Psoas muscle (tissue), 8 donors: ENCODE results near the gene HYLS1. TPM values are rescaled to one million over a fixed set of nuclear protein-coding genes. Genes with fewer than 3 reads are reported as not detected.

Source experiments
- ATAC-seq, 4 donors: fragments of 200-7000 bp; cut with Tn5 transposase; one replicate each; pipeline ENCODE4 v1.9.1; 2020; ENCODE audit warnings: moderate library complexity in 3 of 4, mild to moderate bottlenecking in 2 of 4
- DNase-seq, 2 donors: peaks; one replicate each; pipeline ENCODE4 v3.0.0-alpha.2; 2020
- H3K27ac ChIP-seq: fragments of 200-600 bp; one replicate; pipeline ENCODE4 v1.8.0; 2022
- H3K27me3 ChIP-seq, 3 donors: fragments of 200-600 bp in 1 of 3; one replicate each; pipeline versions ENCODE4 v1.6.1 to v1.8.0; 2013 to 2022; ENCODE audit warnings: low read length in 2 of 3, mild to moderate bottlenecking in 2 of 3, moderate library complexity in 1 of 3; ENCODE audit not compliant: insufficient read depth in 3 of 3
- H3K36me3 ChIP-seq, 2 donors: fragments of 200-600 bp in 1 of 2; one replicate each; pipeline versions ENCODE4 v1.6.1 to v1.8.0; 2013 to 2022; ENCODE audit warnings: low read depth in 1 of 2, mild to moderate bottlenecking in 1 of 2, moderate library complexity in 1 of 2; ENCODE audit not compliant: insufficient read depth in 1 of 2
- H3K4me1 ChIP-seq: fragments of 200-600 bp; one replicate; pipeline ENCODE4 v1.8.0; 2022
- H3K4me3 ChIP-seq: fragments of 200-600 bp; one replicate; pipeline ENCODE4 v1.8.0; 2022; ENCODE audit warnings: mild to moderate bottlenecking
- H3K9me3 ChIP-seq: fragments of 200-600 bp; one replicate; pipeline ENCODE4 v1.8.0; 2022
- CTCF ChIP-seq: fragments of 200-600 bp; IDR thresholded peaks from one replicate; pipeline ENCODE4 v1.8.0; 2022; ENCODE audit warnings: antibody characterized with exemption
- WGBS, 3 donors: extraction: QIAGEN DNeasy Blood & Tissue Kit; methylation state at CpG; one replicate each; pipeline versions ENCODE4 v1.1.6 to v1.1.7; 2013; 5-methylcytosine and 5-hydroxymethylcytosine counted together
- intact Hi-C, 2 donors: fragments of 100-400 bp; cut with DNase I; formaldehyde crosslinking; loops; one replicate each; pipeline versions ENCODE4 v1.11.0 to v1.14.2; 2022
- polyA plus RNA-seq, 3 donors: library from polyadenylated mRNA; stranded (reverse); fragments of 200-250 nt; gene quantifications; one replicate each; pipeline ENCODE4 v1.2.3, GENCODE V29; 2013
- total RNA-seq, 4 donors: library from RNA; stranded (reverse); fragmentation: NEBNext Ultra II Directional in 2 of 4; extraction: Animal tissue kit (Norgen Biotek cat#: 25700) in 2 of 4; gene quantifications; one replicate each; pipeline versions ENCODE4 v1.2.1 to v1.2.4, GENCODE V29; 2021 to 2023
- donor health status: healthy with polysubstance abuse.
- donor health status: DM: no; HTN: no; CAD: no; lungs with moderate emphysema.
- donor health status: Bipolar disorder and iron deficiency.
- donor health status: healthy.
- donor health status: DM: yes; HTN: yes; CAD: no.
- donor health status: DM: no; HTN: no; CAD: no.
- donor health status: DM: no; HTN: no; CAD: no.
- donor health status: DM: yes; HTN: yes; CAD: no.

The HYLS1 gene
- total and polyA plus RNA-seq, 7 donors, result 1.8 to 7.2 (median 3.8) TPM

GRCh38 chr11:125902277-125902926 lies 14.9 kb downstream of the HYLS1 start:
- WGBS, 3 donors, result 40 to 48% (median 42%) methylated on average over 20 of the region's 20 CpGs
- H3K27me3 ChIP-seq, result peaks cover 4 to 28% (median 7%) of the 10 kb centered on the region in 3 donors
- intact Hi-C loops, result no loop called here
- peaks cover 5 to 14% of the 10 kb centered on the region in 2 donors for H3K36me3 ChIP-seq
- no peaks in the 10 kb centered on the region for H3K9me3 ChIP-seq
- H3K4me3 ChIP-seq, result peak overlapping the region; percentile 87
- H3K27ac ChIP-seq, result peak overlapping the region; percentile 90
- no peak for DNase-seq
- no peak for TF ChIP-seq CTCF
- H3K4me1 ChIP-seq, result peaks cover 10% of the 10 kb centered on the region
- ATAC-seq, result peak in 3 of 4 donors; percentile 19 to 40 (median 22)

DNA sequence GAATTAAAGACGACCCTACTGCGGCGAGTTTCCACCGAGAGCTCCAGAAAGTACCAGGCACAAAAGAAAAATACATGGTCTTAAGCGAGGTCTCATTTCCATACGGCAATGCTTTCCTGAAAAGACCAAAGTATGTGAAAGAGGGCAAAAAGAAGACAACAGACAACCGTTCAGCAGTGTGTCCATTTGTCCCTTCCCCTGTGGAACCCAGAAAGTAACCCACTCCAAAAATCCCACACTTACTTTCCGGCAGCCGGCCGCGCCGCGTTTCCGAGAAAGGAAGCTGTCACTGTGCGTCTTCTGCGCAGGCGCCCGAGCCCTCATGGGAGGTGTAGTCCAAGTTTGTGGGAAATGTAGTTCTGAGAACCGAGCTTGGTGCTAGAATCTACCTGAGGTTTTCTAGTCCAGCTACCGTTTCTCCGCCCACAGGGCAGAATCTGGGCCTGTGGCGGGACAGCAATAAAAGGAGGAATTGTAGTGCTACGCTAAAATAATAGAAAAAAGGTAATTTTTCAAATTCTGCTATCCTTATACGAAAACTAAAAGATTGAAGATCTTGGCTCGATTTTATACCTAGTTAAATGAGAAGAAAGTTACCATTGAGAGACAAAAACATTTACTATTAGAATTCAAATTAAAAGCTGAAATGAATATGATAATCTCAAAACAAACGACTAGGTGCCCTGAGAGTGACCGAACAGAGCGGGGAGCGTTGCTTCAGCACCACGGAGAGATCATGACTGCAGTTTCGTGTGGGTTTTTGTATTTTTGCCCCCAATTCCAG lies 15.7 kb downstream of the HYLS1 start, which contains the start of gene PUS3:
Gene PUS3, minus strand, starts transcription at position 280 of the 784 bp plus-strand sequence. CDS start 6,922 bp downstream, outside the sequence.
- H3K4me1 ChIP-seq, result peaks cover 10% of the 10 kb centered on the region
- WGBS, 3 donors, result 1 to 2% (median 2%) methylated on average over 31 of the region's 31 CpGs
- ATAC-seq, result peak; percentile 93 to 100 (median 98)
- H3K9me3 ChIP-seq, result no peaks in the 10 kb centered on the region
- peak within 1 kb of the TSS; percentile 87 for H3K4me3 ChIP-seq
- peaks cover 4 to 28% (median 7%) of the 10 kb centered on the region in 3 donors for H3K27me3 ChIP-seq
- H3K27ac ChIP-seq, result peak within 1 kb of the TSS; percentile 90
- peak; percentile 94 to 96 for DNase-seq
- intact Hi-C loops, result no loop called here
- peaks cover 5 to 14% of the 10 kb centered on the region in 2 donors for H3K36me3 ChIP-seq
- no peak for TF ChIP-seq CTCF

DNA sequence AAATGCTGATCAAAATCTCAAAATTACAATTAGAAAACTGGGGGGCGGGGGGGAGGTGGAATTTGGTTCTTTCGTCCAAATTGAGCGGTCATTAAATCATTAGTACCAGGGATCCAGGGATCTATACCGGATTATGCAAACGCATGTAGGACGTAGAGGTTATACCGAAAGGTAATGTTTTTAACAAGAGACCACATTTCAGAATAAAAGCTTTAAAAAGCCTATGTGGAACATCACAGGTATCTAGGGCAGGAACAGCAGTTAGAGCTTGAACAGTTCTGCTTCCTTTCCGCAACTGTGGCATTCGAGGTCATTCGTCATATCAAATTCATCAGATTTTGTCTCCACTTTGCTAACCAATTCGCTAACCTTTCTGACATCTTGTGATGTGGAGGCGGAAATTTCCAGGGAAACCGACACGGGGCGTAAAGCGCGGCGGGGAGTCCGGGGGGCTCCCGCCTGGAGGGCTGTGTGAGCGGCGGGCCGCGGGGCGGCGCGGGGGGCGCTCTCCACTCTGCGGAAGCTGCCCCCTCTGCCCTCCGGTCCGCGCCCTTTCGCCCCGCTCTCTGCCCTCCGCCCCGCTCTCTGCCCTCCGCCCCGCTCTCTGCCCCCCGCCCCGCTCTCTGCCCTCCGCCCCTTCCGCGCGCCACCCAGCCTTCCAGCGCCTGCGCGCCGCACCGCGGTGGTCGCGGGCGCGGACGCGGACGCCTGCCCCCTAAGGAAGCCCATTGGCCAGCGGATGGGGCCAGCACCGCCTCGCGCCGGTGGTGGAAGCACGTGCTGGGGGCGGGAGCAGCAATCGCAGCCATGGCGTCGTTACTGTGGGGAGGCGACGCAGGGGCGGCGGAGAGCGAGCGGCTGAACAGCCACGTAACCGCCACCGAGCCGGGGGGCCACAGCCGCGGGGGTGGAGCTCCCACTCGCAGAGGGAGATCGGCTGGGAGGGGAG lies 16.5 kb downstream of the HYLS1 start, which contains the start of gene DDX25:
Gene DDX25, plus strand, starts transcription at position 798 of the 949 bp plus-strand sequence. Its CDS starts 10 bp downstream, at position 808.
- DNase-seq (no peak), ATAC-seq (peak in 1 of 4 donors; percentile 17)
- Histone ChIP-seq H3K4me3 (peak within 1 kb of the TSS; percentile 87), H3K27me3 (peaks cover 4 to 28% (median 7%) of the 10 kb centered on the region in 3 donors), H3K36me3 (peaks cover 3 to 14% of the 10 kb centered on the region in 2 donors), H3K9me3 (no peaks in the 10 kb centered on the region), H3K4me1 (peaks cover 10% of the 10 kb centered on the region), H3K27ac (no peak within 1 kb of the TSS)
- intact Hi-C loops, result no loop called here
- no peak for TF ChIP-seq CTCF
- WGBS, 3 donors, result 1 to 3% (median 2%) methylated on average over 49 to 77 of the region's 81 CpGs

DNA sequence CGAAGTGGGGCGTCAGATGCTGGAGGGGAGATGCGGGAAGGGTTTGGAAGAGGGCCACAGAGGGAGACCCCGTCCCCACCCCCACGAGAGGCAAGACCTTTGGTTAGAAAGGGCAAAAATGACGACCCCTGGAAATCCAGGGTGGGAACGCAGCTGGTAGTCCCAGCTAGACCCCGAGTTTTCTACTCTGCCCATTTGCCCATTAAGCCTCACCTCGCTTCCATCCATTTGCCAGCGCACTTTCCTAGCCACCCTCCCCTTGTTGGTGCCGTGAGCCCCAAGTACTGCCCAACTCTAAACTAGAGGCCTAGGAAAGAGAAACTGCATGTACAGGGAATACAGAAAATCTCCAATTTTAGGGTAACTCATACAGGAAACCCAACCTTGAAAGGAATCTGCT lies 17.2 kb downstream of the HYLS1 start:
- 47 to 52% (median 52%) methylated on average over 11 of the region's 11 CpGs for WGBS, 3 donors
- TF ChIP-seq CTCF, result no peak
- intact Hi-C loops, result no loop called here

More for the DNA sequence above, 17.2 kb downstream of the HYLS1 start:
- Histone ChIP-seq H3K9me3 (no peaks in the 10 kb centered on the region), H3K27me3 (peaks cover 4 to 28% (median 7%) of the 10 kb centered on the region in 3 donors), H3K27ac (no peak overlapping the region), H3K4me3 (peak overlapping the region; percentile 87), H3K4me1 (peaks cover 10% of the 10 kb centered on the region), H3K36me3 (peaks cover 2 to 8% of the 10 kb centered on the region in 2 donors)
- DNase-seq, result no peak
- no peak for ATAC-seq
